HepG2 (cell line): Measurements from ENCODE around the gene PKLR. TPM values are rescaled to one million over a fixed set of nuclear protein-coding genes. Genes with fewer than 3 reads are reported as not detected.

Experiments used
- CBFB ChIP-seq: sonication (generic); formaldehyde crosslinking; IDR thresholded peaks from 2 replicates; pipeline ENCODE4 v1.4.0; 2020; ENCODE audit warnings: missing genetic modification reagents
- HDAC6 ChIP-seq: fragments of 200-600 bp; sonication (generic); IDR thresholded peaks from 2 replicates; pipeline ENCODE4 v1.7.0; 2017; ENCODE audit warnings: mild to moderate bottlenecking, antibody characterized with exemption, low read length, low read depth
- MTF1 ChIP-seq: sonication (generic); formaldehyde crosslinking; IDR thresholded peaks from 2 replicates; pipeline ENCODE4 v1.5.0; 2020; ENCODE audit warnings: missing genetic modification reagents
- RARA ChIP-seq: IDR thresholded peaks from 2 replicates; pipeline ENCODE4 v1.6.1; 2016; ENCODE audit warnings: missing genetic modification reagents, missing compliant biosample characterization
- ZSCAN30 ChIP-seq: sonication (generic); formaldehyde crosslinking; IDR thresholded peaks from 2 replicates; pipeline ENCODE4 v1.5.0; 2020; ENCODE audit warnings: mild to moderate bottlenecking, missing genetic modification reagents
- polyA plus RNA-seq, 8 experiments: library from polyadenylated mRNA; depleted of rRNA in 3 of 8; stranded (reverse) in 7 of 8; unstranded in 1 of 8; fragments of >200 nt; fragmentation: Illumina TruSeq in 4 of 8; extraction: Trizol in 4 of 8; gene quantifications; 2 replicates each; pipeline versions ENCODE4 v1.2.1 to v1.2.3, GENCODE V29; 2011 to 2016; ENCODE audit warnings: low read depth in 4 of 8, missing spikeins in 1 of 8, mixed read lengths in 1 of 8; ENCODE audit not compliant: insufficient read depth in 1 of 8
- total RNA-seq, 5 experiments: library from RNA; depleted of rRNA; stranded (reverse); fragments of >200 nt; fragmentation: Illumina TruSeq; extraction: Trizol; gene quantifications; 2 replicates each; pipeline ENCODE4 v1.2.3, GENCODE V29; 2016; ENCODE audit warnings: low read depth in 1 of 5
- TF ChIP-seq, protein P1 (sequence below): sonication (generic); formaldehyde crosslinking; IDR thresholded peaks from 2 replicates; pipeline ENCODE4 v1.4.0; 2020; ENCODE audit warnings: missing genetic modification reagents
- TF ChIP-seq, protein P2 (sequence below): sonication (generic); formaldehyde crosslinking; IDR thresholded peaks from 2 replicates; pipeline ENCODE4 v1.4.0; 2020; ENCODE audit warnings: missing genetic modification reagents
- TF ChIP-seq, protein P3 (sequence below): sonication (generic); formaldehyde crosslinking; IDR thresholded peaks from 2 replicates; pipeline ENCODE4 v1.5.0; 2020; ENCODE audit warnings: missing genetic modification reagents
- TF ChIP-seq, protein P4 (sequence below), 2 experiments: sonication (generic) in 1 of 2; formaldehyde crosslinking in 1 of 2; IDR thresholded peaks; 2 replicates each; pipeline versions ENCODE4 v1.4.0 to v1.6.1; 2016 to 2020; ENCODE audit warnings: borderline replicate concordance in 1 of 2, low read depth in 1 of 2, mild to moderate bottlenecking in 1 of 2, missing genetic modification reagents in 1 of 2
- TF ChIP-seq, protein P5 (sequence below): sonication (generic); formaldehyde crosslinking; IDR thresholded peaks from 2 replicates; pipeline ENCODE4 v1.8.0; 2022; ENCODE audit warnings: mild to moderate bottlenecking, missing genetic modification reagents
- TF ChIP-seq, protein P6 (sequence below): sonication (generic); formaldehyde crosslinking; IDR thresholded peaks from 2 replicates; pipeline ENCODE4 v1.4.0; 2020; ENCODE audit warnings: missing genetic modification reagents

The PKLR gene
- total and polyA plus RNA-seq, 2 of the 13 experiments (the other 11 are each of a cell fraction or from before 2014, with no cell fraction given), result 10.3 to 29.3 TPM

DNA sequence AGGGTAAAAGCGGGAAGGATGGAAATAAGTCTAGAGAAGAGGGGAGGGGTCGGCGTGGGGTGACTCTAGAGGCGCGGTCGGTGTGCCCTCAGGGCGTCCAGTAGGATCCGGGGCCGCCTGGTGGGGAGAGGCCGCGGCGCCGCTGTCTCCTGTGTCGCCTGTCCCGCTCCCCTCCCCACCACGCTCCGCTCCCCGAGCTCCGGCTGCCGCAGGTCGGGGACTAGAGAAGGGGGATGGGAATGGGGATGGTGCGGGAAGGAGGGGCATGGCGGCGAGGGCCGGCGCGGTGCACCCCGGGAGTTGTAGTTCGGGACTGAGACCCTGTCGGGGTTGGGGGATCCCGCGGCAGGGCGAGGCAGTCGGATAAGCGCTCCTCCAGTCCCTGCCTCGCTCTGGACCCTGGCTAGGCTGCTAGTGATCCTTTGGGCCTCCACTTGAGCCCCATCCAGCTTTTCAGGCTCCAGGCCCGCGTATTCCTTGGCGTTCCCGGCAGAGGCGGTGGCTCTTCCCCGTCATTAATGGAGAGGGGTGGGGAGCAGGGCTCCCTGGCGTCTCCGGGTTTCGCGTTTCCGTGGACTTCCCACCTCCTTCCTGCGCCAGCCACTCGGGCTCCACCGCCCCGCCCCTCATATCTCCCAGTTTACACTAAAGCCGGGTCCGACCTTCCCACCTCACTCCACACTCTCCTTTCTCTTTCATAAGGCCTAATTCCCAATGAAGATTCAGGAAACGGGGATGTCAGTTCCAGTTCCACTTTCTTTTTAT lies 45.8 kb downstream of the PKLR start, which contains the start of gene ENTREP3 (continued):
- TF ChIP-seq, protein P1, sequence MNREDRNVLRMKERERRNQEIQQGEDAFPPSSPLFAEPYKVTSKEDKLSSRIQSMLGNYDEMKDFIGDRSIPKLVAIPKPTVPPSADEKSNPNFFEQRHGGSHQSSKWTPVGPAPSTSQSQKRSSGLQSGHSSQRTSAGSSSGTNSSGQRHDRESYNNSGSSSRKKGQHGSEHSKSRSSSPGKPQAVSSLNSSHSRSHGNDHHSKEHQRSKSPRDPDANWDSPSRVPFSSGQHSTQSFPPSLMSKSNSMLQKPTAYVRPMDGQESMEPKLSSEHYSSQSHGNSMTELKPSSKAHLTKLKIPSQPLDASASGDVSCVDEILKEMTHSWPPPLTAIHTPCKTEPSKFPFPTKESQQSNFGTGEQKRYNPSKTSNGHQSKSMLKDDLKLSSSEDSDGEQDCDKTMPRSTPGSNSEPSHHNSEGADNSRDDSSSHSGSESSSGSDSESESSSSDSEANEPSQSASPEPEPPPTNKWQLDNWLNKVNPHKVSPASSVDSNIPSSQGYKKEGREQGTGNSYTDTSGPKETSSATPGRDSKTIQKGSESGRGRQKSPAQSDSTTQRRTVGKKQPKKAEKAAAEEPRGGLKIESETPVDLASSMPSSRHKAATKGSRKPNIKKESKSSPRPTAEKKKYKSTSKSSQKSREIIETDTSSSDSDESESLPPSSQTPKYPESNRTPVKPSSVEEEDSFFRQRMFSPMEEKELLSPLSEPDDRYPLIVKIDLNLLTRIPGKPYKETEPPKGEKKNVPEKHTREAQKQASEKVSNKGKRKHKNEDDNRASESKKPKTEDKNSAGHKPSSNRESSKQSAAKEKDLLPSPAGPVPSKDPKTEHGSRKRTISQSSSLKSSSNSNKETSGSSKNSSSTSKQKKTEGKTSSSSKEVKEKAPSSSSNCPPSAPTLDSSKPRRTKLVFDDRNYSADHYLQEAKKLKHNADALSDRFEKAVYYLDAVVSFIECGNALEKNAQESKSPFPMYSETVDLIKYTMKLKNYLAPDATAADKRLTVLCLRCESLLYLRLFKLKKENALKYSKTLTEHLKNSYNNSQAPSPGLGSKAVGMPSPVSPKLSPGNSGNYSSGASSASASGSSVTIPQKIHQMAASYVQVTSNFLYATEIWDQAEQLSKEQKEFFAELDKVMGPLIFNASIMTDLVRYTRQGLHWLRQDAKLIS (CRISPR knock-in tag), result no peak
- TF ChIP-seq, protein P2, sequence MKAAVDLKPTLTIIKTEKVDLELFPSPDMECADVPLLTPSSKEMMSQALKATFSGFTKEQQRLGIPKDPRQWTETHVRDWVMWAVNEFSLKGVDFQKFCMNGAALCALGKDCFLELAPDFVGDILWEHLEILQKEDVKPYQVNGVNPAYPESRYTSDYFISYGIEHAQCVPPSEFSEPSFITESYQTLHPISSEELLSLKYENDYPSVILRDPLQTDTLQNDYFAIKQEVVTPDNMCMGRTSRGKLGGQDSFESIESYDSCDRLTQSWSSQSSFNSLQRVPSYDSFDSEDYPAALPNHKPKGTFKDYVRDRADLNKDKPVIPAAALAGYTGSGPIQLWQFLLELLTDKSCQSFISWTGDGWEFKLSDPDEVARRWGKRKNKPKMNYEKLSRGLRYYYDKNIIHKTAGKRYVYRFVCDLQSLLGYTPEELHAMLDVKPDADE (CRISPR knock-in tag), result no peak
- TF ChIP-seq RARA (CRISPR knock-in tag), result 0 out of 2 replicates have a peak, but pooled peaks have one; percentile 7
- TF ChIP-seq, protein P3, sequence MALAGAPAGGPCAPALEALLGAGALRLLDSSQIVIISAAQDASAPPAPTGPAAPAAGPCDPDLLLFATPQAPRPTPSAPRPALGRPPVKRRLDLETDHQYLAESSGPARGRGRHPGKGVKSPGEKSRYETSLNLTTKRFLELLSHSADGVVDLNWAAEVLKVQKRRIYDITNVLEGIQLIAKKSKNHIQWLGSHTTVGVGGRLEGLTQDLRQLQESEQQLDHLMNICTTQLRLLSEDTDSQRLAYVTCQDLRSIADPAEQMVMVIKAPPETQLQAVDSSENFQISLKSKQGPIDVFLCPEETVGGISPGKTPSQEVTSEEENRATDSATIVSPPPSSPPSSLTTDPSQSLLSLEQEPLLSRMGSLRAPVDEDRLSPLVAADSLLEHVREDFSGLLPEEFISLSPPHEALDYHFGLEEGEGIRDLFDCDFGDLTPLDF, result 0 out of 2 replicates have a peak, but pooled peaks have one; percentile 38
- TF ChIP-seq, protein P4, sequence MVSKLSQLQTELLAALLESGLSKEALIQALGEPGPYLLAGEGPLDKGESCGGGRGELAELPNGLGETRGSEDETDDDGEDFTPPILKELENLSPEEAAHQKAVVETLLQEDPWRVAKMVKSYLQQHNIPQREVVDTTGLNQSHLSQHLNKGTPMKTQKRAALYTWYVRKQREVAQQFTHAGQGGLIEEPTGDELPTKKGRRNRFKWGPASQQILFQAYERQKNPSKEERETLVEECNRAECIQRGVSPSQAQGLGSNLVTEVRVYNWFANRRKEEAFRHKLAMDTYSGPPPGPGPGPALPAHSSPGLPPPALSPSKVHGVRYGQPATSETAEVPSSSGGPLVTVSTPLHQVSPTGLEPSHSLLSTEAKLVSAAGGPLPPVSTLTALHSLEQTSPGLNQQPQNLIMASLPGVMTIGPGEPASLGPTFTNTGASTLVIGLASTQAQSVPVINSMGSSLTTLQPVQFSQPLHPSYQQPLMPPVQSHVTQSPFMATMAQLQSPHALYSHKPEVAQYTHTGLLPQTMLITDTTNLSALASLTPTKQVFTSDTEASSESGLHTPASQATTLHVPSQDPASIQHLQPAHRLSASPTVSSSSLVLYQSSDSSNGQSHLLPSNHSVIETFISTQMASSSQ (IDR thresholded peaks at IDR 0.05; ENCODE audit: low read depth), result no peak
- TF ChIP-seq, protein P4 (CRISPR knock-in tag; IDR thresholded peaks at IDR 0.05; ENCODE audit: borderline replicate concordance), result peak; percentile 59; the same call in 1 of the 2 replicates
- TF ChIP-seq, protein P5, sequence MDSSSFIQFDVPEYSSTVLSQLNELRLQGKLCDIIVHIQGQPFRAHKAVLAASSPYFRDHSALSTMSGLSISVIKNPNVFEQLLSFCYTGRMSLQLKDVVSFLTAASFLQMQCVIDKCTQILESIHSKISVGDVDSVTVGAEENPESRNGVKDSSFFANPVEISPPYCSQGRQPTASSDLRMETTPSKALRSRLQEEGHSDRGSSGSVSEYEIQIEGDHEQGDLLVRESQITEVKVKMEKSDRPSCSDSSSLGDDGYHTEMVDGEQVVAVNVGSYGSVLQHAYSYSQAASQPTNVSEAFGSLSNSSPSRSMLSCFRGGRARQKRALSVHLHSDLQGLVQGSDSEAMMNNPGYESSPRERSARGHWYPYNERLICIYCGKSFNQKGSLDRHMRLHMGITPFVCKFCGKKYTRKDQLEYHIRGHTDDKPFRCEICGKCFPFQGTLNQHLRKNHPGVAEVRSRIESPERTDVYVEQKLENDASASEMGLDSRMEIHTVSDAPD, result no peak
- TF ChIP-seq MTF1, result no peak
- TF ChIP-seq HDAC6, result no peak
- TF ChIP-seq, protein P6, sequence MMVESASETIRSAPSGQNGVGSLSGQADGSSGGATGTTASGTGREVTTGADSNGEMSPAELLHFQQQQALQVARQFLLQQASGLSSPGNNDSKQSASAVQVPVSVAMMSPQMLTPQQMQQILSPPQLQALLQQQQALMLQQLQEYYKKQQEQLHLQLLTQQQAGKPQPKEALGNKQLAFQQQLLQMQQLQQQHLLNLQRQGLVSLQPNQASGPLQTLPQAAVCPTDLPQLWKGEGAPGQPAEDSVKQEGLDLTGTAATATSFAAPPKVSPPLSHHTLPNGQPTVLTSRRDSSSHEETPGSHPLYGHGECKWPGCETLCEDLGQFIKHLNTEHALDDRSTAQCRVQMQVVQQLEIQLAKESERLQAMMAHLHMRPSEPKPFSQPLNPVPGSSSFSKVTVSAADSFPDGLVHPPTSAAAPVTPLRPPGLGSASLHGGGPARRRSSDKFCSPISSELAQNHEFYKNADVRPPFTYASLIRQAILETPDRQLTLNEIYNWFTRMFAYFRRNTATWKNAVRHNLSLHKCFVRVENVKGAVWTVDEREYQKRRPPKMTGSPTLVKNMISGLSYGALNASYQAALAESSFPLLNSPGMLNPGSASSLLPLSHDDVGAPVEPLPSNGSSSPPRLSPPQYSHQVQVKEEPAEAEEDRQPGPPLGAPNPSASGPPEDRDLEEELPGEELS (CRISPR knock-in tag), result peak; percentile 48; the same call in 1 of the 2 replicates
- peak; percentile 68; the same call in 1 of the 2 replicates for TF ChIP-seq CBFB (CRISPR knock-in tag)
- TF ChIP-seq ZSCAN30 (CRISPR knock-in tag), result no peak
